Measurements from ENCODE around the gene TARBP2.

- TF ChIP-seq POLR2A (IDR thresholded peaks at IDR 0.05; ENCODE audit: low read length) (no peak), GATA1 (IDR thresholded peaks at IDR 0.05; ENCODE audit: low read depth, low read length) (no peak)
These were observed 20.3 kb upstream of the TARBP2 start for GRCh38 chr12:53480491-53481442.

Data from erythroblast (primary cell).